NT2/D1 (cell line): Measurements from ENCODE around the gene PDGFRA.

Experiments used
- DNase-seq: peaks from one replicate; pipeline ENCODE4 v3.0.0-alpha.2; 2011; ENCODE audit warnings: low read depth, low spot score
- H3K27me3 ChIP-seq: 2 replicates; pipeline ENCODE4 v1.6.0; 2011; ENCODE audit warnings: mild to moderate bottlenecking; ENCODE audit not compliant: insufficient read length, insufficient read depth
- H3K36me3 ChIP-seq: 2 replicates; pipeline ENCODE4 v1.6.1; 2011; ENCODE audit warnings: mild to moderate bottlenecking, low read length, mixed read lengths; ENCODE audit not compliant: insufficient read depth, insufficient read length
- H3K4me1 ChIP-seq: 2 replicates; pipeline ENCODE4 v1.5.1; 2011; ENCODE audit not compliant: insufficient read depth, insufficient read length
- H3K4me3 ChIP-seq: 2 replicates; pipeline ENCODE4 v1.5.1; 2011; ENCODE audit warnings: low read depth; ENCODE audit not compliant: insufficient read length
- H3K9ac ChIP-seq: 2 replicates; pipeline ENCODE4 v1.6.0; 2011; ENCODE audit warnings: low read depth; ENCODE audit not compliant: insufficient read length
- H3K9me3 ChIP-seq: 2 replicates; pipeline ENCODE4 v1.5.1; 2011; ENCODE audit warnings: mild to moderate bottlenecking, low read length; ENCODE audit not compliant: insufficient read depth
- SUZ12 ChIP-seq: IDR thresholded peaks from 2 replicates; pipeline ENCODE4 v1.6.1; 2011; ENCODE audit not compliant: insufficient read length, insufficient read depth; ENCODE audit errors: extremely low read depth
- YY1 ChIP-seq: IDR thresholded peaks from 2 replicates; pipeline ENCODE4 v1.6.1; 2011; ENCODE audit not compliant: insufficient read length, insufficient read depth
- ZNF274 ChIP-seq: IDR thresholded peaks from 2 replicates; pipeline ENCODE4 v1.6.1; 2011; ENCODE audit warnings: mild to moderate bottlenecking, low read depth, low read length

PDGFRA gene

GRCh38 chr4:54254116-54254914 is 25.2 kb downstream of the PDGFRA start:
- Histone ChIP-seq H3K9ac (no peak overlapping the region), H3K4me3 (no peak overlapping the region), H3K4me1 (no peaks in the 10 kb centered on the region), H3K36me3 (no peaks in the 10 kb centered on the region), H3K27me3 (no peaks in the 10 kb centered on the region), H3K9me3 (peaks cover 4% of the 10 kb centered on the region; the same call in 1 of the 2 replicates)
- no peak for DNase-seq
- TF ChIP-seq ZNF274 (no peak), SUZ12 (no peak), YY1 (no peak)

- H3K27me3 ChIP-seq, result no peaks in the 10 kb centered on the region
- H3K9me3 ChIP-seq, result peaks cover 4% of the 10 kb centered on the region; the same call in 1 of the 2 replicates
- no peak for TF ChIP-seq ZNF274
- no peak for TF ChIP-seq YY1
- no peak for TF ChIP-seq SUZ12
- no peak overlapping the region for H3K4me3 ChIP-seq
- H3K9ac ChIP-seq, result no peak overlapping the region
- DNase-seq, result no peak
- no peaks in the 10 kb centered on the region for H3K4me1 ChIP-seq
- no peaks in the 10 kb centered on the region for H3K36me3 ChIP-seq
Measured at GRCh38 chr4:54254915-54255246, 25.8 kb downstream of the PDGFRA start.

GRCh38 chr4:54255881-54256280 is 26.8 kb downstream of the PDGFRA start:
- H3K9me3 ChIP-seq, result no peaks in the 10 kb centered on the region
- H3K9ac ChIP-seq, result no peak overlapping the region
- no peaks in the 10 kb centered on the region for H3K27me3 ChIP-seq
- no peak for DNase-seq
- H3K36me3 ChIP-seq, result no peaks in the 10 kb centered on the region
- H3K4me1 ChIP-seq, result no peaks in the 10 kb centered on the region
- TF ChIP-seq YY1 (no peak), SUZ12 (no peak), ZNF274 (no peak)
- H3K4me3 ChIP-seq, result no peak overlapping the region

GRCh38 chr4:54256491-54257486 is 27.7 kb downstream of the PDGFRA start:
- Histone ChIP-seq H3K9me3 (no peaks in the 10 kb centered on the region), H3K36me3 (no peaks in the 10 kb centered on the region), H3K4me1 (no peaks in the 10 kb centered on the region), H3K9ac (no peak overlapping the region), H3K27me3 (no peaks in the 10 kb centered on the region), H3K4me3 (no peak overlapping the region)
- no peak for TF ChIP-seq SUZ12
- no peak for TF ChIP-seq YY1
- no peak for TF ChIP-seq ZNF274
- no peak for DNase-seq

GRCh38 chr4:54265366-54265765 is 36.3 kb downstream of the PDGFRA start:
- Histone ChIP-seq H3K9me3 (no peaks in the 10 kb centered on the region), H3K9ac (no peak overlapping the region), H3K4me1 (no peaks in the 10 kb centered on the region), H3K27me3 (peaks cover 11% of the 10 kb centered on the region), H3K4me3 (no peak overlapping the region), H3K36me3 (no peaks in the 10 kb centered on the region)
- no peak for TF ChIP-seq SUZ12
- no peak for TF ChIP-seq ZNF274
- no peak for TF ChIP-seq YY1
- DNase-seq, result no peak

- Histone ChIP-seq H3K9me3 (peaks cover 5% of the 10 kb centered on the region; the same call in 1 of the 2 replicates), H3K27me3 (peaks cover 33% of the 10 kb centered on the region), H3K36me3 (no peaks in the 10 kb centered on the region), H3K4me1 (no peaks in the 10 kb centered on the region), H3K4me3 (no peak overlapping the region), H3K9ac (no peak overlapping the region)
- DNase-seq, result no peak
- no peak for TF ChIP-seq SUZ12
- no peak for TF ChIP-seq ZNF274
- no peak for TF ChIP-seq YY1
Measured at GRCh38 chr4:54268151-54268550, 39.1 kb downstream of the PDGFRA start.

GRCh38 chr4:54271464-54271863 is 42.4 kb downstream of the PDGFRA start:
- peaks cover 62% of the 10 kb centered on the region for H3K27me3 ChIP-seq
- H3K4me1 ChIP-seq, result no peaks in the 10 kb centered on the region
- peaks cover 10% of the 10 kb centered on the region; the same call in 1 of the 2 replicates for H3K9me3 ChIP-seq
- TF ChIP-seq SUZ12, result no peak
- TF ChIP-seq ZNF274, result no peak
- no peak for TF ChIP-seq YY1
- no peak overlapping the region for H3K4me3 ChIP-seq
- H3K9ac ChIP-seq, result no peak overlapping the region
- H3K36me3 ChIP-seq, result no peaks in the 10 kb centered on the region
- DNase-seq, result no peak
